Transverse colon (tissue), 4 donors: ENCODE data around the gene GPR142. TPM values are rescaled to one million over a fixed set of nuclear protein-coding genes. Genes with fewer than 3 reads are reported as not detected.

ENCODE experiments used
- DNase-seq: peaks from one replicate; pipeline ENCODE4 v3.0.0-alpha.2; 2019
- H3K27ac ChIP-seq, 4 donors: fragments of 200-600 bp; sonication (generic); 2 replicates each; pipeline ENCODE4 v1.5.1; 2016 to 2018; ENCODE audit warnings: inconsistent platforms in 4 of 4
- H3K27me3 ChIP-seq: fragments of 200-600 bp; sonication (generic); 2 replicates; pipeline ENCODE4 v1.5.1; 2017; ENCODE audit warnings: inconsistent platforms
- H3K36me3 ChIP-seq, 4 donors: fragments of 200-600 bp; sonication (generic); 2 replicates each; pipeline ENCODE4 v1.5.1; 2017 to 2019; ENCODE audit warnings: inconsistent platforms in 4 of 4
- H3K4me1 ChIP-seq, 4 donors: fragments of 200-600 bp; sonication (generic); 2 replicates each; pipeline ENCODE4 v1.5.1; 2017 to 2020; ENCODE audit warnings: inconsistent platforms in 4 of 4
- H3K4me3 ChIP-seq, 4 donors: fragments of 200-600 bp; sonication (generic); 1 replicate in 1 of 4; 2 replicates in 3 of 4; pipeline versions ENCODE4 v1.5.1 to v1.6.1; 2017 to 2019; ENCODE audit warnings: inconsistent platforms in 4 of 4
- H3K9me3 ChIP-seq, 2 donors: fragments of 200-600 bp; sonication (generic); 2 replicates each; pipeline ENCODE4 v1.5.1; 2017 to 2019; ENCODE audit warnings: inconsistent platforms in 2 of 2
- CTCF ChIP-seq, 5 experiments: fragments of 200-600 bp in 3 of 5; fragments of 450-650 bp in 2 of 5; sonication (generic) in 3 of 5; IDR thresholded peaks; 1 replicate in 2 of 5; 2 replicates in 3 of 5; pipeline ENCODE4 v1.5.1; 2016 to 2017; ENCODE audit warnings: antibody characterized with exemption in 5 of 5, inconsistent platforms in 3 of 5, mild to moderate bottlenecking in 2 of 5, moderate library complexity in 1 of 5
- EP300 ChIP-seq: sonication (generic); formaldehyde crosslinking; IDR thresholded peaks from one replicate; pipeline ENCODE4 v1.6.1; 2017; ENCODE audit warnings: antibody characterized with exemption, low read depth
- POLR2A ChIP-seq: fragments of 450-650 bp; IDR thresholded peaks from one replicate; pipeline ENCODE4 v1.6.1; 2016; ENCODE audit warnings: antibody characterized with exemption, mild to moderate bottlenecking, moderate library complexity
- POLR2AphosphoS5 ChIP-seq, 3 donors: sonication (generic); formaldehyde crosslinking; IDR thresholded peaks; one replicate each; pipeline ENCODE4 v1.6.1; 2016; ENCODE audit warnings: antibody characterized with exemption in 3 of 3
- WGBS, 2 donors: methylation state at CpG; one replicate each; pipeline ENCODE4 v1.1.5; 2018; ENCODE audit warnings: low coverage in 1 of 2; 5-methylcytosine and 5-hydroxymethylcytosine counted together
- in situ Hi-C, 4 donors: fragments of 200-750 bp; cut with MboI; loops; one replicate each; pipeline versions ENCODE4 v1.15.0 to v1.15.1; 2017; ENCODE audit warnings: low sequenced_read_pairs in 3 of 4, low pct_ligation_motif_present in 1 of 4, low pct_unique_long_range_greater_than_20kb in 1 of 4
- intact Hi-C: fragments of 100-400 bp; cut with DNase I; formaldehyde crosslinking; loops from one replicate; pipeline ENCODE4 v1.15.1; 2023; ENCODE audit warnings: low total_unique reads
- total RNA-seq, 4 donors: library from RNA; depleted of rRNA; stranded (reverse); fragments of >200 nt; gene quantifications; one replicate each; pipeline ENCODE4 v1.1.0, GENCODE V29; 2016

Gene GPR142
- total RNA-seq, 4 donors from 2014 or later: 0.48 TPM; not detected in 3

DNA sequence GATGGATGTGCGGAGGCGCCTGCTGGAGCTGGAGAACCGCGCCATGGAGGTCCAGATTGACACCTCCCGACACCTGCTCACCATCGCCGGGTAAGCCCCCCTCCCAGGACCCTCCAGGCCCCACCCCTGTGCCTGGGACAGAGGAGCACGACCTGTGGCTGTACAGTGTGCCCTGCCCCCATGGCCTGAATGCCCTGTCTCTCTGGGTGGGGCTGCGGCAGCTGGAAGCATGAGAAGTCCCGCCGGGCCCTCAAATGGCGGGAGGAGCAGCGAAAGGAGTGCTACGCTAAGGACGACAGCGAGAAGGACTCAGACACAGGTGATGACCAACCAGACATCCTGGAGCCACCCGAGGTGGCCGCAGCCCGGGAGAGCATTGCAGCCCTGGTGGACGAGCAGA is 16.8 kb upstream of the GPR142 start:
- Histone ChIP-seq H3K9me3 (no peaks in the 10 kb centered on the region), H3K27ac (no peak overlapping the region), H3K4me3 (no peak overlapping the region), H3K36me3 (no peaks in the 10 kb centered on the region), H3K4me1 (no peaks in the 10 kb centered on the region), H3K27me3 (peaks cover 53% of the 10 kb centered on the region)
- TF ChIP-seq POLR2A (no peak), EP300 (no peak), CTCF (IDR thresholded peaks at IDR 0.05) (no peak), POLR2AphosphoS5 (IDR thresholded peaks at IDR 0.05) (no peak)
- intact Hi-C loops: no loop called here
- in situ Hi-C loops: loop anchor here in 2 of 4 donors (25.0 kb wide), 1 partner anchor 138 kb away; the partner anchor contains the start of genes RPL38 (in 2 of the 2) and TTYH2 (in 2 of the 2)
- 80% methylated on average over 20 of the region's 20 CpGs; no CpG with 5 or more reads in 1 of the 2 donors for WGBS, 2 donors
- no peak for DNase-seq

DNA sequence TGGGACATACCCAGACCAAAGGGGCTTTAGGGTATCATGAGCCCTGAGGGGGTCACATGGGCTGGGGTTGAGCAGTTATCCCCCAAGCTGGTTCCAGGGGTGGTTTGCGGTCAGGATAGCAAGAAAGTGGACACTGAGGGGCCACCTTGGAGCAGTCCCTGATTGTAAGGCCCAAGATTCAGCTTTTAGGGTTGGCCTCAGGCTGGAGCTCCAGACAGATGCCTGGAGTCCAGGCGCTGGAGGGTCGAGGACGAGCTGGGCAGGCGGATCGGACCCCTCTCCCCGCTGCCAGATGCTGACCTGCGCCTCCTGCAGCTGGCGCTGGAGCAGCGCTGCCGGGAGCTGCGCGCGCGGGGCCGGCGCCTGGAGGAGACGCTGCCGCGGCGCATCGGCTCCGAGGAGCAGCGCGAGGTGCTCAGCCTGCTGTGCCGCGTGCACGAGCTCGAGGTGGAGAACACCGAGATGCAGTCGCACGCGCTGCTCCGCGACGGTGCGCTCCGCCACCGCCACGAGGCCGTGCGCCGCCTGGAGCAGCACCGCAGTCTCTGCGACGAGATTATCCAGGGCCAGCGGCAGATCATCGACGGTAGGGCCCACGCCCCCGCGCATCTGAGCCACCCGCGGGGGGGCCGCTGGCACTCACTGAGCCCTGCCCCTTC is 15.6 kb upstream of the GPR142 start:
- Histone ChIP-seq H3K27ac (no peak overlapping the region), H3K27me3 (peaks cover 63% of the 10 kb centered on the region), H3K4me1 (peaks cover 0 to 2% (median 0%) of the 10 kb centered on the region in 4 donors), H3K4me3 (no peak overlapping the region), H3K36me3 (no peaks in the 10 kb centered on the region), H3K9me3 (no peaks in the 10 kb centered on the region)
- DNase-seq: no peak
- WGBS, 2 donors: 40% methylated on average over 14 of the region's 55 CpGs; no CpG with 5 or more reads in 1 of the 2 donors
- intact Hi-C loops (no loop called here), in situ Hi-C loops (loop anchor here in 2 of 4 donors (25.0 kb wide), 1 partner anchor 139 kb away; the partner anchor contains the start of genes RPL38 (in 2 of the 2) and TTYH2 (in 2 of the 2))
- no peak for TF ChIP-seq POLR2A
- no peak for TF ChIP-seq CTCF (IDR thresholded peaks at IDR 0.05)
- no peak for TF ChIP-seq EP300
- TF ChIP-seq POLR2AphosphoS5 (IDR thresholded peaks at IDR 0.05): no peak

GRCh38 chr17:74353446-74354060 is 13.8 kb upstream of the GPR142 start:
- no peak for DNase-seq
- TF ChIP-seq POLR2A: no peak
- no peak for TF ChIP-seq CTCF (IDR thresholded peaks at IDR 0.05)
- TF ChIP-seq POLR2AphosphoS5 (IDR thresholded peaks at IDR 0.05): no peak
- no peak for TF ChIP-seq EP300
- in situ Hi-C loops (loop anchor here in 2 of 4 donors (25.0 kb wide), 1 partner anchor 141 kb away; the partner anchor contains the start of genes RPL38 (in 2 of the 2) and TTYH2 (in 2 of the 2)), intact Hi-C loops (no loop called here)
- H3K27me3 ChIP-seq: peaks cover 82% of the 10 kb centered on the region
- H3K4me3 ChIP-seq: no peak overlapping the region
- no peak overlapping the region for H3K27ac ChIP-seq
- 66 to 73% methylated on average over 3 to 10 of the region's 10 CpGs for WGBS, 2 donors
- H3K9me3 ChIP-seq: no peaks in the 10 kb centered on the region
- peaks cover 0 to 12% (median 8%) of the 10 kb centered on the region in 4 donors for H3K4me1 ChIP-seq
- H3K36me3 ChIP-seq: no peaks in the 10 kb centered on the region

DNA sequence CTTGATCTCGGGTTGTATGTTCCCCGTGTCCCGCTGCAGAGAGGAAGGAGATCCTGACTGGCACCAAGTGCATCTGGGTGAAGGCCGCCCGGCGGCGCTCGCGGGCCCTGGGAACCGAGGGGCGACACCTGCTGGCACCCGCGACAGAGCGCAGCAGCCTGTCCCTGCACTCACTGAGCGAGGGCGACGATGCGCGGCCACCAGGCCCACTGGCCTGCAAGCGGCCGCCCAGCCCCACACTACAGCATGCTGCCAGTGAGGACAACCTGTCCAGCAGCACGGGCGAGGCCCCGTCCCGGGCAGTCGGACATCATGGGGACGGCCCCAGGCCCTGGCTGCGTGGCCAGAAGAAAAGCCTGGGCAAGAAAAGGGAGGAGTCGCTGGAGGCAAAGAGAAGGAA is 13.2 kb upstream of the GPR142 start:
- peak; percentile 55 for DNase-seq
- TF ChIP-seq CTCF (IDR thresholded peaks at IDR 0.05): peak; percentile 15 to 72 (median 52)
- no peak for TF ChIP-seq EP300
- intact Hi-C loops: no loop called here
- Histone ChIP-seq H3K27me3 (peaks cover 87% of the 10 kb centered on the region), H3K4me1 (peaks cover 0 to 12% (median 8%) of the 10 kb centered on the region in 4 donors), H3K9me3 (no peaks in the 10 kb centered on the region), H3K36me3 (no peaks in the 10 kb centered on the region), H3K4me3 (no peak overlapping the region), H3K27ac (no peak overlapping the region)
- WGBS, 2 donors: 33% methylated on average over 12 of the region's 29 CpGs; no CpG with 5 or more reads in 1 of the 2 donors
- in situ Hi-C loops: loop anchor here in 2 of 4 donors (25.0 kb wide), 1 partner anchor 142 kb away; the partner anchor contains the start of genes RPL38 (in 2 of the 2) and TTYH2 (in 2 of the 2)
